AG04450 (cell line): ENCODE results near the gene ARID3A. TPM values are rescaled to one million over a fixed set of nuclear protein-coding genes. Genes with fewer than 3 reads are reported as not detected.
"Not testable (repeated sequence)": the region's sequence is repeated elsewhere in the genome, so short reads cannot be mapped to it uniquely, and the experiment has no call there.

ENCODE experiments used
- CTCF ChIA-PET: fragments of 300-600, 350-600 bp; formaldehyde crosslinking; extraction: SDS; loops from one replicate; lab custom pipeline; 2022; ENCODE audit warnings: antibody characterized with exemption, inconsistent platforms; lab: Charles Lee
- POLR2A ChIA-PET: fragments of 350-600 bp; formaldehyde crosslinking; extraction: SDS; loops from one replicate; lab custom pipeline; 2021; ENCODE audit warnings: antibody characterized with exemption, inconsistent platforms; lab: Yijun Ruan, JAX
- DNase-seq: peaks from one replicate; pipeline ENCODE4 v3.0.0-alpha.2; 2011; ENCODE audit warnings: low read depth, low spot score
- H3K27ac ChIP-seq: one replicate; pipeline ENCODE4 v1.5.1; 2012; ENCODE audit warnings: low read depth, low read length, control low read depth
- H3K27me3 ChIP-seq: one replicate; pipeline ENCODE4 v1.6.0; 2012; ENCODE audit warnings: low read length; ENCODE audit not compliant: control insufficient read depth, insufficient read depth
- H3K4me3 ChIP-seq: 2 replicates; pipeline ENCODE4 v1.5.1; 2011; ENCODE audit warnings: mild to moderate bottlenecking, low read depth, low read length, control low read depth
- H3K9me3 ChIP-seq: 2 replicates; pipeline ENCODE4 v1.5.1; 2012; ENCODE audit warnings: low read length; ENCODE audit not compliant: control insufficient read depth, insufficient read depth
- CTCF ChIP-seq: IDR thresholded peaks from 2 replicates; pipeline ENCODE4 v1.5.1; 2011; ENCODE audit warnings: low read depth, low read length, control low read depth, inconsistent platforms
- polyA plus RNA-seq: library from polyadenylated mRNA; depleted of rRNA; stranded (reverse); fragments of >200 nt; gene quantifications from 2 replicates; pipeline ENCODE4 v1.2.3, GENCODE V29; 2011

ARID3A gene
- polyA plus RNA-seq, 1 experiment = 7.6 TPM

GRCh38 chr19:955803-956765, 30.2 kb downstream of the ARID3A start:
- Histone ChIP-seq H3K27ac (no peak overlapping the region), H3K9me3 (no peaks in the 10 kb centered on the region; the same call in 1 of the 2 replicates), H3K4me3 (no peak overlapping the region), H3K27me3 (no peaks in the 10 kb centered on the region)
- no peak for TF ChIP-seq CTCF
- CTCF ChIA-PET = no interaction called here
- no peak for DNase-seq
- POLR2A ChIA-PET = no interaction called here

GRCh38 chr19:956766-957440, 31.1 kb downstream of the ARID3A start:
- peak overlapping the region; percentile 47 for H3K27ac ChIP-seq
- ChIA-PET CTCF (no interaction called here), POLR2A (no interaction called here)
- no peaks in the 10 kb centered on the region for H3K27me3 ChIP-seq
- H3K9me3 ChIP-seq = no peaks in the 10 kb centered on the region; the same call in 1 of the 2 replicates
- TF ChIP-seq CTCF = no peak
- no peak for DNase-seq
- H3K4me3 ChIP-seq = no peak overlapping the region

GRCh38 chr19:957578-957977, 31.7 kb downstream of the ARID3A start:
- CTCF ChIA-PET = not testable (repeated sequence)

GRCh38 chr19:958967-959855, 33.4 kb downstream of the ARID3A start:
- Histone ChIP-seq H3K27ac (no peak overlapping the region), H3K9me3 (peaks cover 6% of the 10 kb centered on the region), H3K27me3 (no peaks in the 10 kb centered on the region), H3K4me3 (no peak overlapping the region)
- ChIA-PET POLR2A (no interaction called here), CTCF (no interaction called here)
- TF ChIP-seq CTCF = no peak
- DNase-seq = no peak

More at GRCh38 chr19:957578-957977, 31.7 kb downstream of the ARID3A start:
- H3K9me3 ChIP-seq, H3K4me3 ChIP-seq, H3K27me3 ChIP-seq, DNase-seq, H3K27ac ChIP-seq: not testable (repeated sequence)
- POLR2A ChIA-PET = interaction anchor here (0.7 kb wide), 1 partner anchor 9 kb away, joined by 3 read pairs; no protein-coding TSS in a partner anchor

- peaks cover 14% of the 10 kb centered on the region for H3K9me3 ChIP-seq
- H3K27ac ChIP-seq = no peak overlapping the region
- POLR2A ChIA-PET = no interaction called here
- no peak overlapping the region for H3K4me3 ChIP-seq
- no peak for TF ChIP-seq CTCF
- CTCF ChIA-PET = no interaction called here
- no peak for DNase-seq
- no peaks in the 10 kb centered on the region for H3K27me3 ChIP-seq
Observed at GRCh38 chr19:960020-960419, 34.2 kb downstream of the ARID3A start.
